GM12892 (cell line): ENCODE measurements around the gene NR2F2.

ENCODE experiments used
- DNase-seq: peaks from one replicate; pipeline ENCODE4 v3.0.0; 2011; ENCODE audit not compliant: insufficient read length
- FAIRE-seq: peaks from 2 replicates; lab custom pipeline; 2011; peaks lifted over from hg19 to GRCh38; lab: Jason Lieb, UNC
- POLR2A ChIP-seq: IDR thresholded peaks from 2 replicates; pipeline ENCODE4 v1.6.1; 2011; ENCODE audit warnings: low read depth, low read length, control low read depth
- POLR2AphosphoS5 ChIP-seq: IDR thresholded peaks from 2 replicates; pipeline ENCODE4 v1.6.1; 2011; ENCODE audit warnings: low read depth, low read length, control low read depth
- TAF1 ChIP-seq: IDR thresholded peaks from 2 replicates; pipeline ENCODE4 v1.6.1; 2011; ENCODE audit warnings: low read depth, mild to moderate bottlenecking, control low read depth, low read length, borderline replicate concordance

The NR2F2 gene

DNA sequence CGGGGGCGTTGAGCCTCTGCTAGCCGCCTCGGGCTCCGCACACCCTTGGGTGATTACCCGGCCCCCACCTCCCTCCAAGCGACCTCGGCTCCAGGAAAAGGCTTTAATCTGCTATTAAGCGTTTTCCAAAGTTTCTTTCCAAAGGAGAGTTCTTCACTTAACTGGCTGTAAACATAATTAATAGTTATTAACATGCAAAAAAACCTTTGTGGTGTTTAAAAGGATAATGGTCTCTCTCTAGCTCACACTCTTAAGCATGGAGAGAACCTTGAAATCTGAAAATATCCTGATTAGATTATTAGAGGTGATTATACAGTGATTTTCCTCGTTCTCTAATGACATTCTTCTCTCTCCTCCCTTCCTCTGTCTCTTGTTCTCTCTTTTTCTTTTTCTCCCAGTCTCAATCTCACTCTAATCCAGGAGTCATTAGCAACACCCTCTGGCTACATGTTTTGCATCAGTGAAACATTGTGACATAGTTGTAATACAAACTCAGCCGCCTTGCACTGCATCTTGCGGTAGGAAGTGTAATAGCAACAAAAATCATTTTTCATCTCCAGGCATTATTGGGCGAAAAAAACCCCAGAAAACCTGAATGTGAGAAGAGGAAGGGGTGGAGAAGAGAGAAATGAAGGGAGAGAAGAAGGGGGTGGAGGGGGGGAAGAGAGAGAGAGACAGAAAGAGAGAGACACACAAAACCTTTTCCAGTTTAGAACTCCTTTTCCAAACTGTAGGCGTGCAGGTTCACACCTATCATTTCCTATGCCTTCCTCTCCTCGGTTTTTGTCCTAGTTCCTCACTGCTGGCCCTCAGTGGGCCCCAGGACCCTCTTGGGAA is 24.4 kb downstream of the NR2F2 start:
- FAIRE-seq (no peak), DNase-seq (no peak)
- TF ChIP-seq POLR2AphosphoS5 = no peak
- no peak for TF ChIP-seq POLR2A
- no peak for TF ChIP-seq TAF1

DNA sequence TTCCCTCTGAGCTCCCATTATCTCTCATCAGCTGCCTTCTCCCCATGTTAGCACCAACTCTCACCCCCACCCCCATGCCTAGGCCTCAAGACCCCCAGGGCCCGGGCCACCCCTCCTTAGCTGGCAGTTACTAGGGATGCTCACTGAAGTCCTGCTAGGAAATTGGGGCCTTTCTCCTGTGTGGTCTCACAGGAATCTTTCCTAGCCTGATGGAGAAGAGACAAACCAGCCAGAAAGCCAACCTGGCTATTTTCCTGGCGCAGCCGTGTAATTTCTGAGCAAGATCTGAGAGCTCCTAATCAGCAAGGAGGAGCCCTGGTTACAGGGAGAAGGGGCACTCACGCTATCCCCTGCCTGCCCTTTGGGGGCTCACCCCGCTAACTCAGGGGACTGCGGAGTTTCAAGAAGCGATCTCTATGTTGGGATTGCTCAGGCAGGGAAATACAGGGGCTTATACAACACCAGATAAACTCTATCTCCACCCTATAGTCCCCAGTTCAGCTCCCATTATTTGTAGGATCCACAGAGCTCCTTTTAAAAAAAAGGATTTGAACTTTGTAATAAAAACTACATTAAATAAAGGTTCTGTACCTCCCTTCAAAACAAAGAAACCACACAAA is 25.2 kb downstream of the NR2F2 start:
- DNase-seq = no peak
- no peak for FAIRE-seq
- TF ChIP-seq POLR2A (no peak), TAF1 (no peak), POLR2AphosphoS5 (no peak)

DNA sequence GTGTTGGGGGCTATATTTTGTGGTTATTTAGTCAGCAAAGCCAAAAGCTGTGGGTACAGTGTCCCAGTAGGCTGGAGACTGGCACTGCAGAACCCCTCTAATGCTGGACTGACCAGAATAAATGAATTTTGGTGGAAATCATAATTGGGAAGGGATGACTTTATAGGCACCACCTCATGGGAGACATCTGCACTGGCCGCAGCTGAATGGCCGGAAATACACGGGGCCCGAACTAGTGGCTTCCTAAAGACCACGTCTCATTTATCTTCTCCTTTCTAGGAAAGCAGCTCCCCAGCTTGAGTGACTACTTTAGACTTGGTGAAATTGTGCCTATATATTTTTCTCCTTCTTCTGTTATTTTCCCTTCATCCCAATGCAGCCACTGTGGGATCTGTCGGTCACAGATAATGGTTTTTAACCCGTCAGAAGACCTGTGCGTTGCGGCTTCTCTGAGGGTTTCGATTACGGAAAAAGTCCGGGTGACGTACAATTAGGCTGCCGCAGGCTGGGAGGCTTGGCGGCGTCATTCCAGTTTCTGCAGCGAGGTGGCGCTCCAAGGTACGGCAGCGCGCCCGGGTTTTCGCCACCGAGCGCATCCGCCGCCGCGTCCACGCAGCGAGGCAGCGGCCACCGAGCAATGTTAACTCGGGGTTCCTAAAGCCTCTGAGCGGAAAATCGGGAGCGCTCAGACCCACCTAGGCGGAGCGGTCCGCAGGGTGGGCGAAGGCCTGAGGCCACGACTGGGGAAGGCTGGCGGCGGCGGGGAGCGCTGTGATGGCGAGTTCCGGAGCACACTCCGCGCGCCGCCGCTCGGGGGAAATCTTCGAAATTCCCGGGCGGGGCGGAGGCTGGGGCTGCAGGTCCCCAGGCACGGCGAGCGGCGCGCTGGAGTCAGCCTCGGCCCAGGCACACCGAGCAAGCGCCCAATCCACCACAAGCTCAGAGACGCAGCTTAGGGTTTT is 26.3 kb downstream of the NR2F2 start:
- TF ChIP-seq TAF1 (no peak), POLR2A (no peak), POLR2AphosphoS5 (no peak)
- FAIRE-seq = peak; percentile 80
- DNase-seq = peak; percentile 64

DNA sequence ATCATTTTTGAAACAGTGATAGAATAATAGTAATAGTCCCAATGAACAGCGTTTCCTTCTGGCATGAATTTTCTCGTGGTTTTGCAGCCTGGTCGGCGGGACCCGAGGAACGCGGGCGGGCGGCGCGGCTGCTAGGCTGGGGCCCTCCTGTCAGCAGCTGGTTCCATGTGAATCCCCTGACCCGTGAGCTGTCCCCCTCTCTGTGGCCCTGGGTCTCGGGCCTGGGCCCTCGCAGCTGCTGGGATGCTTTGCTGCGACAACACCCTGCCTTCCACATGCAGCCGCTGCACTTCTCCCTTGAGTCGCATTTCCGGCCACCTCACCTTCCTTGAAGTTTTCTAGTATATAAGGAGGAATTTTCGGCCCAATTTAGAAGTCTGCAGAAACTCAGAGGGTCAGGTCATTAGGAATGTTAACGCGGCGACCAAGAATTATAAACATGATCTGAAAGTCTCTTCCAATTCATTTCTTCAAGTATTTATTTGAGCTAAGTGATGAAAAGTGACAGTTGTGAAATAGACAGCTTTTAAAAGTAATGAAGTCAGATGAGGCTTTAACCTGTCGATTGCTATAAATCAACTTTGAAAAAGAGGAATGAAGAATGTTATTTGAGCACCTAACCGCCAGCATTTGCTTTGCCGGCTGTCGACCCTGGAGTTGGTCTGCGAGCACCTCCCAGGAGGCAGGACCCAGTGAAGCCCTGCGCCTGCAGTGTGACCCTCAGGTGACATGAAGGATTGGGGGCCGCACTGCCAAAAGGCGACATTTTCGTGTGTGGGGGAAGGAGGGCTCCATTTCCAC is 27.7 kb downstream of the NR2F2 start:
- FAIRE-seq = no peak
- no peak for DNase-seq
- no peak for TF ChIP-seq TAF1
- TF ChIP-seq POLR2A = no peak
- no peak for TF ChIP-seq POLR2AphosphoS5

DNA sequence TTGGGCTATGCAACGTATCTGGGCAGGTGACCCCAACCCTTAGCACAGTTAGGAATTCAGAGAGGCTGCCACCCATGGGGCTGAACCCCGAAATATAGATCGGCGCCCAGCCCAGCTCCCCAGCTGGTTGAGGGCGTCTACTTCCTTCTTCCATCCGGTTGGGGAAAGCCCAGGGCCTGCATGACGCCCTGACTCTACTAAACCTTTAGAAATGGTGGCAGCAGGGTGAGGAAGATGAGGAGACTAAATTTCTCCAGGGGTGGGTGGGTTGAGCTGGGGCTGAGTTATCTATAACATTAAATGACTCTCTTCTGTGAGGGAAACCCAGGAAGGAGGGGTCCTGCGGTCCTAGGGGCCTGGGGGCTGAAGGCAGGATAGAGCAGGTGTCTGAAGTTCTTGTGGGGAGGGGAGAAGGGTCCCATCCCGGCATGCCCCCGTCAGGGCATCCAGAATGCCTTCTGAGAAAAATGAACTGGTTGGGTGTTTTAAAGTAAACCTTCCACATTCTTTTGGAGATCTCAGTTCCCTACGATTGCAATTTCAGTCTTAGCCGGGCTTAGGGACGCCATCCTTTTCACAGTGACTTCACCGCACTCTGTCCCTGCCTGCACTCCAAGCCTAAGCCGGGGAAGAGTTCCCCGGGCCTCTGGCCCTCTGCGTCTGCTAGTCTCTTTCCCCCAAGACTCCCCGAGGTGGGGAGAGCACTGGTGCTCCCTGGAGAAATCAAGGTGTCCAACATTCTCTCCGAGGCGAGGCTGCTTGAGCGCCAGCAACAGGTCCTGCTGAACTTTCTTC is 28.5 kb downstream of the NR2F2 start:
- TF ChIP-seq POLR2A = no peak
- no peak for TF ChIP-seq POLR2AphosphoS5
- TF ChIP-seq TAF1 = no peak
- FAIRE-seq = no peak
- no peak for DNase-seq

DNA sequence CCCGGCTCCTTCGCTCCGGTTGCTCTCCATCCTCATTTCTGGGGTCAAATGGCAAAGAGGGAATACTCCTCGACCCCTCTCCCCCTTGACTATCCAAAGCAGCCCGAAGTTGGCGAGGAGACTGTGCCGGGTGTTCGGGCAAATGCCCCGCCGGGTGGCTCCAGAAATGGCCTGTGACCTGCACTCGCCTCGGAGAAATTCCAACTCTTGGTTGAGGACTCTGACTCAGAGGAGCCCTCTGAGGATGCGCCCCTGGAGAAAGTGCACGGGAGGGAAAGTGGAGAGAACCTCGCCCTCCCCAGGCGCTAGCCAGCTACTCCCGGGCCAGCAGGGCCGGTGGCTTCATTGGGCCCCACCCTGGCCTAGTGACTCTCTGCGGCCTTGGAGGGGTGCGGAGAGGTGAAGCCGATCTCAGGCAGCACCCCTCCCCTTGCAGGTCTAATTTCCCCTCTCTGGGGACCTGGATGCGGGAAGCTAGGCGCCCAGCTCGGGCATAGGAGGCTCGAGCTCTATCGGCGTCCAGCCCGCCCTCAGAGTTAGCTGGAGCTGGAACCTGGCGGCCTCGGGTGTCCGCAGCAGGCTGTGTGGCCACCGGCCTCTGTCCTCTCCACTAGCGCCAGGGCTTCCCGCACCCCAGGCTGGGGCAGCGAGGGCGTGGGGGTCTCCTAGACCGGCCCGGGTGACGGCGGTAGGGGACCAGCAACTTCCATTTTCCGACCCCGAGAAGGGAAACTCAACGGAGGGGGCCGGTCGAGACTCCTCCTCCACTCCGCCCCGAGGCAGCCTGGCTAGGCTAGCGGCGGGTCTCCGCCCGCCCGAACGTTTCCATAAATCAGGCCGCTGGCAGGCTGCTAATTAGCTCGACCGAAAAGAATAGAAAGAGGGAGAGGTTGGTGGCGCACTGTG is 29.4 kb downstream of the NR2F2 start:
- FAIRE-seq = no peak

DNA sequence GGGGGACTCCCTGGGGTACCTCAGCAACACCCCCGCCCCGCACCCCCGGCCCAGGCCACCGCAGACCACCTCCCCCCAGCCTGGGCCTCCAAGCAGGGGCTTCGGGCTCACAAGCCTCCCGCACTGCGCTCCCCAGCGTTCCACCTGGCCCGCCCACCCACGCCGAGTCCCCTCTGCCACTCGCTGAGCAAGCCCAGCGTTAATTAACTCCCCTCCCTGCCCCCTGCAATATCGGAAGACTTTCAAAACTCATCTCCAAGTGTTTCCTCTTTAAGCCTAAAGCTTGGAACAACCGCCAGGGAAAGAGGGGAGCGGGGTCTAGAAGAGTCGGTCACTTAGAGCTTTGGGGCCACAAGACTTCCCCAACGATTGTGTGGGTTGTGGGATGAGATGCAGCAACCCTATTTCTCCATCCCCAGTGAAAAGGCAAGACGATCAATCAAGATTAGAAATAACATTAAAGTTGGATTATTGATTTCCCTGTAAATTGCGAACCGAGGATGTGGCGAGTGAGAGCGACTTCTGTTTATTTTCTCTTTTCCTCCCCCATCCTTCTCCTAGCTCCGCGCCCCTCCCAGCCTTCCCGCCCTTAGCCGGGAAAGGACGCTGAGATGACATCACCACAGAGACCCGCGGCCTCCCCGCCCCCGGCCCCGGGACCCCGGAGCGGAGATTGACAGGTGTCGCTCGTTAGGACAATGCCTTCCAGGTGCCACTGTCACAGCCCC is 30.2 kb downstream of the NR2F2 start:
- DNase-seq = no peak
- TF ChIP-seq TAF1 (no peak), POLR2A (no peak), POLR2AphosphoS5 (no peak)
- no peak for FAIRE-seq

More for the DNA sequence above, 29.4 kb downstream of the NR2F2 start:
- no peak for DNase-seq
- TF ChIP-seq POLR2AphosphoS5 = no peak
- no peak for TF ChIP-seq POLR2A

DNA sequence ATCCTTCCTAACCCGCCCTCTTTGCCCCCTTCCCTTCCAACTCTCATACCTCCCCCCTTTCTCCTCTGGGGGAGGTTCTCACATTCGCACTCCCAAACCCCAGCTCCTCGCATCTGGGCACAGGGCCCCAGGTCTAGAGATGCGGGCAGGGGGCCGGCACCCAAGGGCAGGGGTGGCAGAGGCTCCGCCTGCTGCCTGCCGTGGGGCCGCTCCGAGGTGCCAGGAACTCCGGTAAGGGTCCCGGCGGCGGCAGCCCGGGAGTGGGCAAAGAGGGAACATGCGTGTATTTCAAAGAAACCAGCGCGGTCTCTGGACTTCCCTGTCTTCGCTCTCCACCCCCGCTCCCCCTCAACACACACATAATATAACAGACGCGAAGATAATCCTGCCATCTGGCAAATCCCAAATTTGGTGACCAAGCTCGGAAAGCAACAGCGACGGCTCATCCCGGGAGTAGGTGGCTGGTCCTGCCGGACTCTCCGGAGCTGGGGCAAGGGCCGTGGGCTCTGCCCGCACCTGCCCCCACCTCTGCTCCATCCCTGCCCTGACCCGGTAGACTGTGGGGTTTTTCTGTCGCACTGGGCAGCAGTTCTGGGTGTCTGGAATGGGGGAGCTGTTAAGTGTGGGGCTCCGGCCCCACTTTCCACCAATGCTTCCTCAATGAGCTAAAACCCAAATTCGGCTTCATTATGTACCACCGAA is 31.0 kb downstream of the NR2F2 start:
- DNase-seq (no peak), FAIRE-seq (no peak)
- TF ChIP-seq TAF1 (no peak), POLR2A (no peak), POLR2AphosphoS5 (no peak)

DNA sequence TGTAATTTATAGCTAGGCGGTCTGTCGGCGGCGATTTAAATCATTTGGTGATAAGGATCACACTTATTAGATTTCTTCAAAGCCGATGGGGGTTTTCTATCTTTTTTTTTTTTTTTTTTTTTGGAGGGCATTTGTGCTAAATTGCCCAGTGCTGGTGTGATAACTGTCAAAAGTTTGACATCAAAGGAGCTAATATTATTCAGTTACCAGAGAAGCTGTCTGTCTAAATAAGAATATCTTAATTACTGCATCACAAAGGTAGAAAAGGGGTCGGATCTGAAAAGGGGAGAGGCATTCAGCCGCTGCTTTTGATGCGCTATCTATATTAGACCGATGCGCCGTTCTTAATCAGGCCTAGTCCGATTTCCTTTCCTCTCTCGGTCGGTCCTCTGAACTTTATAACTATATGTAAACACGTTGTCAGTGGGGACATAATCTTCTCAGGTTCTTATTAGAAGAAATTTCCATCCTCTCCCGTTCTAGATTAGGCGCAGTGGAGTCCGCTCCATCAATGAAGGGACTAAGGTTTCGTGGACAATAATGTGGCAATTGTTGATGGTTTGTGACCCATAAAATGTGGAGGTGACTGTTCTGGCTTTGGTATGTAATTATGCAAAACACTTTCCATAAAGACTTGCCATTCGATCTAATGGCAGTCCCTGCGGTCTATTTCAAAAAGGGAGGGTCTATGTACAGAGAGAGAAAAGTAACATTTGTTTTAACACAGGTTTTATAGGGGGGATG is 31.7 kb downstream of the NR2F2 start:
- FAIRE-seq (no peak), DNase-seq (no peak)
- no peak for TF ChIP-seq POLR2AphosphoS5
- TF ChIP-seq POLR2A = no peak
- no peak for TF ChIP-seq TAF1
